BJ (cell line): Measurements from ENCODE around the gene MTHFD1. TPM values are rescaled to one million over a fixed set of nuclear protein-coding genes. Genes with fewer than 3 reads are reported as not detected.

Experiments used
- CTCF ChIA-PET: fragments of 350-600 bp; formaldehyde crosslinking; extraction: SDS; loops from one replicate; lab custom pipeline; 2021; ENCODE audit warnings: antibody characterized with exemption, inconsistent platforms; lab: Yijun Ruan, JAX
- POLR2A ChIA-PET: fragments of 300-600 bp; sonication (Branson Sonifier 250); formaldehyde crosslinking; extraction: SDS; loops from one replicate; lab custom pipeline; 2021; ENCODE audit warnings: antibody characterized with exemption; lab: Charles Lee
- DNase-seq: peaks from one replicate; pipeline ENCODE4 v3.0.0-alpha.2; 2011; ENCODE audit warnings: low read depth
- H3K27me3 ChIP-seq: 2 replicates; pipeline ENCODE4 v1.6.0; 2011; ENCODE audit warnings: low read length; ENCODE audit not compliant: control insufficient read depth, insufficient read depth
- H3K36me3 ChIP-seq: 2 replicates; pipeline ENCODE4 v1.5.1; 2011; ENCODE audit warnings: low read length; ENCODE audit not compliant: control insufficient read depth, insufficient read depth
- H3K4me3 ChIP-seq: 2 replicates; pipeline ENCODE4 v1.5.1; 2011; ENCODE audit warnings: low read depth, mild to moderate bottlenecking, control low read depth, low read length
- CTCF ChIP-seq: IDR thresholded peaks from 2 replicates; pipeline ENCODE4 v1.5.1; 2011; ENCODE audit warnings: low read depth, mild to moderate bottlenecking, control low read depth, inconsistent platforms, low read length, moderate library complexity; ENCODE audit not compliant: insufficient read depth
- polyA plus RNA-seq: library from polyadenylated mRNA; depleted of rRNA; stranded (reverse); fragments of >200 nt; gene quantifications from 2 replicates; pipeline ENCODE4 v1.2.3, GENCODE V29; 2011

MTHFD1 gene
- polyA plus RNA-seq, 1 experiment: 30.9 TPM

- peaks cover 1% of the 10 kb centered on the region for H3K36me3 ChIP-seq
Observed at GRCh38 chr14:64421166-64421565, 33.0 kb downstream of the MTHFD1 start.

DNA sequence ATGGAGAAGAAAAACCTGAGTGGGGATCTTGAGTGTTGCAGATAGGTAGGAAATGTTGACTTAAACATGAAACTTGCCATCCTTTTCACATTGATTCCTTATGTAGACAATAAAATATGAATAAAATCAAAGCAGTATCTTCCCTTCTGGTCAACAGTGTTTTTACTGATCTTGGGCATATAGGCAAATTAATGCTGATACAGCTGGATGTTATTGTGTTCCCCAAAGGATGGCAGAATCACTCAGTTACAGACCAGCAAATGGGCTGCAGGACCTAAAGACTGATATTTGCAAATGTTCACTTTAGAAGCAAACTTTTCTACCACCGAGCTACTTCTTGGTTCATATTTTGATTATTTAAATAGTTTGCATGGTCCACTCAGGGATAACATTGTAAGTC is 33.9 kb downstream of the MTHFD1 start:
- no peak for TF ChIP-seq CTCF
- no peak overlapping the region for H3K4me3 ChIP-seq
- CTCF ChIA-PET: interaction anchor here (0.6 to 4.6 kb wide), 2 partner anchors 9 to 1109 kb away, joined by 3 to 30 read pairs; no protein-coding TSS in a partner anchor
- peaks cover 1% of the 10 kb centered on the region for H3K36me3 ChIP-seq
- H3K27me3 ChIP-seq: no peaks in the 10 kb centered on the region
- no peak for DNase-seq
- POLR2A ChIA-PET: no interaction called here

More at GRCh38 chr14:64421166-64421565, 33.0 kb downstream of the MTHFD1 start:
- TF ChIP-seq CTCF: no peak
- H3K27me3 ChIP-seq: no peaks in the 10 kb centered on the region
- no peak overlapping the region for H3K4me3 ChIP-seq
- DNase-seq: no peak
- ChIA-PET POLR2A (interaction anchor here (0.7 kb wide), 2 partner anchors 27 to 77 kb away, joined by 4 to 6 read pairs; no protein-coding TSS in a partner anchor), CTCF (interaction anchor here (0.6 to 4.6 kb wide), 4 partner anchors 10 to 1108 kb away, joined by 3 to 30 read pairs (median 4); no protein-coding TSS in a partner anchor)

- Histone ChIP-seq H3K27me3 (no peaks in the 10 kb centered on the region), H3K36me3 (peaks cover 3% of the 10 kb centered on the region), H3K4me3 (no peak overlapping the region)
- DNase-seq: no peak
- POLR2A ChIA-PET: interaction anchor here (0.5 kb wide), 1 partner anchor 40 kb away, joined by 5 read pairs; no protein-coding TSS in a partner anchor
- TF ChIP-seq CTCF: no peak
- CTCF ChIA-PET: interaction anchor here (0.6 to 4.6 kb wide), 3 partner anchors 8 to 79 kb away, joined by 3 to 30 read pairs (median 4); no protein-coding TSS in a partner anchor
Observed at GRCh38 chr14:64422756-64423155, 34.6 kb downstream of the MTHFD1 start.

- H3K4me3 ChIP-seq: no peak overlapping the region
- POLR2A ChIA-PET: no interaction called here
- H3K36me3 ChIP-seq: peaks cover 3% of the 10 kb centered on the region
- no peaks in the 10 kb centered on the region for H3K27me3 ChIP-seq
- no peak for TF ChIP-seq CTCF
- CTCF ChIA-PET: interaction anchor here (0.8 to 1.2 kb wide), 7 partner anchors 8 to 116 kb away, joined by 3 to 4 read pairs (median 3); partner anchors contain the start of gene HSPA2
- DNase-seq: no peak
Observed at GRCh38 chr14:64423987-64424386, 35.8 kb downstream of the MTHFD1 start.

DNA sequence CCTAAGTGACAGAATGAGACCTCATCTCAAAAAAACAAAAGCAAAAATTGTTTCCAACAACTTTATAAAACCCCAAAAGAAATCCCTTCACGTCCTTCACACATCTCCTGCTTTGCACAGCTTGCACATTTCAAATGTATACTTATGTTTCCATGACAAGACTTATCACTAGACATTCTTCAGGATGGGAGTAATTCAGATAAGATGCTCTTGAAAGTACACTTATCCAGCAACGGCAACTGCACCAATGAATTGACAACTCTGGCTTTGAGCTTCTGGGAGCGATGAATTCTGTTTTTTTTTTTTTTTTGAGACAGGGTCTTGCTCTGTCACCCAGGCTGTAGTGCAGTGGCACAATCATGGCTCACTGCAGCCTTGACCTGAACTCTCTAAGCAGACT is 46.4 kb downstream of the MTHFD1 start:
- ChIA-PET CTCF (interaction anchor here (1.1 kb wide), 1 partner anchor 11 kb away, joined by 3 read pairs; no protein-coding TSS in a partner anchor), POLR2A (no interaction called here)
- TF ChIP-seq CTCF: no peak
- H3K36me3 ChIP-seq: no peaks in the 10 kb centered on the region; the same call in 1 of the 2 replicates
- no peak for DNase-seq
- no peaks in the 10 kb centered on the region for H3K27me3 ChIP-seq
- no peak overlapping the region for H3K4me3 ChIP-seq
